Stomach (tissue), 9 donors: ENCODE results near the gene PRKN. TPM values are rescaled to one million over a fixed set of nuclear protein-coding genes. Genes with fewer than 3 reads are reported as not detected.

Experiments
- DNase-seq, 2 donors: peaks; one replicate each; pipeline versions ENCODE4 v3.0.0 to v3.0.0-alpha.2; 2013 to 2019
- H3K27ac ChIP-seq, 5 donors: fragments of 200-600 bp in 4 of 5; sonication (generic) in 4 of 5; one replicate each; pipeline ENCODE4 v1.5.1; 2013 to 2019; ENCODE audit warnings: mild to moderate bottlenecking in 1 of 5, moderate library complexity in 1 of 5
- H3K27me3 ChIP-seq, 3 donors: fragments of 200-600 bp; sonication (generic); one replicate each; pipeline ENCODE4 v1.5.1; 2017 to 2019; ENCODE audit warnings: mixed run types in 1 of 3
- H3K36me3 ChIP-seq, 4 donors: fragments of 200-600 bp; sonication (generic); 1 replicate in 3 of 4; 2 replicates in 1 of 4; pipeline ENCODE4 v1.5.1; 2016 to 2019
- H3K4me1 ChIP-seq, 4 donors: fragments of 200-600 bp; sonication (generic); one replicate each; pipeline ENCODE4 v1.5.1; 2016 to 2019
- H3K4me3 ChIP-seq, 4 donors: fragments of 200-600 bp; sonication (generic) in 3 of 4; one replicate each; pipeline ENCODE4 v1.5.1; 2016 to 2019; ENCODE audit warnings: mild to moderate bottlenecking in 1 of 4
- H3K9me3 ChIP-seq, 4 donors: fragments of 200-600 bp; sonication (generic); one replicate each; pipeline ENCODE4 v1.5.1; 2016 to 2019
- CTCF ChIP-seq, 7 experiments: fragments of 450-650 bp in 4 of 7; fragments of 200-600 bp in 3 of 7; sonication (generic) in 3 of 7; IDR thresholded peaks; one replicate each; pipeline ENCODE4 v1.5.1; 2016 to 2019; ENCODE audit warnings: antibody characterized with exemption in 7 of 7, control low read depth in 2 of 7, mild to moderate bottlenecking in 1 of 7
- EP300 ChIP-seq: sonication (generic); formaldehyde crosslinking; IDR thresholded peaks from one replicate; pipeline ENCODE4 v1.6.1; 2017; ENCODE audit warnings: antibody characterized with exemption
- POLR2A ChIP-seq, 4 donors: fragments of 450-650 bp; IDR thresholded peaks; one replicate each; pipeline ENCODE4 v1.6.1; 2016; ENCODE audit warnings: antibody characterized with exemption in 4 of 4, control low read depth in 2 of 4, mild to moderate bottlenecking in 1 of 4, moderate library complexity in 1 of 4
- POLR2AphosphoS5 ChIP-seq, 3 donors: sonication (generic); formaldehyde crosslinking; IDR thresholded peaks; one replicate each; pipeline ENCODE4 v1.6.1; 2016; ENCODE audit warnings: antibody characterized with exemption in 3 of 3
- WGBS, 5 donors: extraction: QIAGEN DNeasy Blood & Tissue Kit in 3 of 5; methylation state at CpG; one replicate each; pipeline versions ENCODE4 v1.1.5 to v1.1.7; 2013 to 2018; 5-methylcytosine and 5-hydroxymethylcytosine counted together
- intact Hi-C: fragments of 100-400 bp; cut with DNase I; formaldehyde crosslinking; loops from one replicate; pipeline ENCODE4 v1.15.1; 2023; ENCODE audit warnings: low total_unique reads
- polyA plus RNA-seq, 3 donors: library from polyadenylated mRNA; stranded (reverse); fragments of 200-250 nt; gene quantifications; one replicate each; pipeline ENCODE4 v1.2.3, GENCODE V29; 2013
- total RNA-seq, 5 donors: library from RNA; depleted of rRNA; stranded (reverse); fragments of >200 nt; gene quantifications; one replicate each; pipeline versions ENCODE4 v1.1.0 to v1.2.3, GENCODE V29; 2014 to 2016
- donor health status: healthy with polysubstance abuse.
- donor health status: Bipolar disorder and iron deficiency.
- donor health status: healthy.

Gene PRKN
- total and polyA plus RNA-seq, 8 donors, result 0.68 to 19.8 (median 9.5) TPM

GRCh38 chr6:162698440-162698839 is 29.1 kb downstream of the PRKN start:
- no peak for TF ChIP-seq POLR2AphosphoS5 (IDR thresholded peaks at IDR 0.05)
- no peak for TF ChIP-seq CTCF (IDR thresholded peaks at IDR 0.05)
- no peak for TF ChIP-seq EP300

GRCh38 chr6:162697872-162698403 is 29.6 kb downstream of the PRKN start:
- no peak for DNase-seq
- intact Hi-C loops, result no loop called here
- H3K9me3 ChIP-seq, result no peaks in the 10 kb centered on the region
- no peaks in the 10 kb centered on the region for H3K4me1 ChIP-seq
- no peaks in the 10 kb centered on the region for H3K36me3 ChIP-seq
- TF ChIP-seq POLR2AphosphoS5 (IDR thresholded peaks at IDR 0.05) (no peak), CTCF (IDR thresholded peaks at IDR 0.05) (no peak), POLR2A (IDR thresholded peaks at IDR 0.05) (no peak), EP300 (no peak)
- H3K4me3 ChIP-seq, result no peak overlapping the region
- no peaks in the 10 kb centered on the region for H3K27me3 ChIP-seq
- no peak overlapping the region for H3K27ac ChIP-seq
- WGBS, 5 donors, result 18 to 47% (median 39%) methylated on average over 1 of the region's 1 CpG

More at GRCh38 chr6:162698440-162698839, 29.1 kb downstream of the PRKN start:
- H3K27ac ChIP-seq, result no peak overlapping the region
- H3K36me3 ChIP-seq, result no peaks in the 10 kb centered on the region
- H3K9me3 ChIP-seq, result no peaks in the 10 kb centered on the region
- DNase-seq, result no peak
- intact Hi-C loops, result no loop called here
- no peak overlapping the region for H3K4me3 ChIP-seq
- no peaks in the 10 kb centered on the region for H3K4me1 ChIP-seq
- no peaks in the 10 kb centered on the region for H3K27me3 ChIP-seq

- no peak overlapping the region for H3K27ac ChIP-seq
- 67 to 71% (median 69%) methylated on average over 5 of the region's 5 CpGs for WGBS, 5 donors
These were observed 37.4 kb downstream of the PRKN start for GRCh38 chr6:162690158-162690557.

GRCh38 chr6:162688751-162689345 is 38.7 kb downstream of the PRKN start:
- TF ChIP-seq EP300 (no peak), POLR2A (IDR thresholded peaks at IDR 0.05) (no peak), CTCF (IDR thresholded peaks at IDR 0.05) (no peak), POLR2AphosphoS5 (IDR thresholded peaks at IDR 0.05) (no peak)
- intact Hi-C loops, result no loop called here
- no peaks in the 10 kb centered on the region for H3K36me3 ChIP-seq
- H3K27me3 ChIP-seq, result no peaks in the 10 kb centered on the region
- no peaks in the 10 kb centered on the region for H3K9me3 ChIP-seq
- H3K4me1 ChIP-seq, result no peaks in the 10 kb centered on the region
- DNase-seq, result no peak
- WGBS, 5 donors, result 88 to 94% (median 92%) methylated on average over 3 of the region's 3 CpGs
- H3K27ac ChIP-seq, result no peak overlapping the region
- no peak overlapping the region for H3K4me3 ChIP-seq

More at GRCh38 chr6:162690158-162690557, 37.4 kb downstream of the PRKN start:
- no peak for TF ChIP-seq EP300
- intact Hi-C loops, result no loop called here
- H3K27me3 ChIP-seq, result no peaks in the 10 kb centered on the region
- no peak overlapping the region for H3K4me3 ChIP-seq
- no peaks in the 10 kb centered on the region for H3K36me3 ChIP-seq
- H3K9me3 ChIP-seq, result no peaks in the 10 kb centered on the region
- H3K4me1 ChIP-seq, result no peaks in the 10 kb centered on the region
- DNase-seq, result no peak

- no peaks in the 10 kb centered on the region for H3K27me3 ChIP-seq
- TF ChIP-seq POLR2A (IDR thresholded peaks at IDR 0.05) (no peak), POLR2AphosphoS5 (IDR thresholded peaks at IDR 0.05) (no peak), EP300 (no peak)
- peaks cover 0 to 5% (median 4%) of the 10 kb centered on the region in 4 donors for H3K4me1 ChIP-seq
- no peaks in the 10 kb centered on the region for H3K9me3 ChIP-seq
- no peak overlapping the region for H3K27ac ChIP-seq
- intact Hi-C loops, result no loop called here
- DNase-seq, result no peak
- H3K4me3 ChIP-seq, result no peak overlapping the region
- no peaks in the 10 kb centered on the region for H3K36me3 ChIP-seq
- 85 to 93% (median 88%) methylated on average over 5 of the region's 5 CpGs for WGBS, 5 donors
These were observed 42.0 kb downstream of the PRKN start for GRCh38 chr6:162685586-162685985.
